ENCODE measurements around the gene IRF1. TPM values are rescaled to one million over a fixed set of nuclear protein-coding genes. Genes with fewer than 3 reads are reported as not detected.

IRF1 gene
- polyA plus RNA-seq, 1 donor: 100 TPM

DNA sequence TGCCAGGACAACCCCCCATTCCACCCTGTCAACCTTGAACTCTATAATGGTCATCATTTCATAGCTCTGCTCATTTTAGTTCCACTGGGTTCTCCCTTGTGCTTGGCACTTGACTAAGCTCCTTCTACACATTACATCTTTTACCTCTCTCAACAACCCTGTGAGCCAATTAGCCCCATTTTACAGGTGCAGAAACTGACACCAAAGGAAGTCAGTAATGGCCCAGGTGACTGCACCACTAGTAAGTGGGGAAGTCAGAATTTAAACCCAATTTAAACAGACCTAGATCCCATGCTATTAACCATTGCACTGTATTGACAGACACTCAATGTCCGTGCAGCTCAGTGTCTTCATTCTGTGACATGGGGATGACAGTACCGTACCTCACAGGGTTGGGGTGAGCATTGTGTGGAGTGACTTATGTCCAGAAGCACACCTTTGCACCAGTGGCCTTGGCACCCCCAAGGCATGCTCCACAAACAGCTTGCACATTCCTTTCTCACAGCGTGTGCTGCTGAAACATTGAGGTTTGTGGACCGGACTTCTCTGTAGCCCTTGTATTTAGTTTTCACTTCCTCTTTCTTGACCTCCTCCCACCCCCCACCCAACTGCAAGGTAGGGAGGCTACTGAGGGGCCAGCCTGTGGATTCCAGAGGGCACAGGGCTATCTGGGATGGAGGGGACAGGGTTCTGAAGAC is 23.1 kb downstream of the IRF1 start:
- H3K9me3 ChIP-seq (ENCODE audit: control insufficient read depth, low read depth, low read length): no peaks in the 10 kb centered on the region
- WGBS (ENCODE audit: insufficient coverage, low lambda C conversion rate): no CpG with 5 or more reads among the region's 4 CpGs
- peak overlapping the region; percentile 33 for H3K27ac ChIP-seq (ENCODE audit: low read length)
- no peak overlapping the region for H3K4me3 ChIP-seq (ENCODE audit: low read length)
- H3K27me3 ChIP-seq (ENCODE audit: control insufficient read depth, insufficient read depth, low read length): no peaks in the 10 kb centered on the region
- peak; percentile 69 to 70 for DNase-seq
- peaks cover 89% of the 10 kb centered on the region for H3K4me1 ChIP-seq (ENCODE audit: control insufficient read depth, insufficient read depth, low read length)
- H3K36me3 ChIP-seq (ENCODE audit: control insufficient read depth, insufficient read depth, low read length): no peaks in the 10 kb centered on the region

DNA sequence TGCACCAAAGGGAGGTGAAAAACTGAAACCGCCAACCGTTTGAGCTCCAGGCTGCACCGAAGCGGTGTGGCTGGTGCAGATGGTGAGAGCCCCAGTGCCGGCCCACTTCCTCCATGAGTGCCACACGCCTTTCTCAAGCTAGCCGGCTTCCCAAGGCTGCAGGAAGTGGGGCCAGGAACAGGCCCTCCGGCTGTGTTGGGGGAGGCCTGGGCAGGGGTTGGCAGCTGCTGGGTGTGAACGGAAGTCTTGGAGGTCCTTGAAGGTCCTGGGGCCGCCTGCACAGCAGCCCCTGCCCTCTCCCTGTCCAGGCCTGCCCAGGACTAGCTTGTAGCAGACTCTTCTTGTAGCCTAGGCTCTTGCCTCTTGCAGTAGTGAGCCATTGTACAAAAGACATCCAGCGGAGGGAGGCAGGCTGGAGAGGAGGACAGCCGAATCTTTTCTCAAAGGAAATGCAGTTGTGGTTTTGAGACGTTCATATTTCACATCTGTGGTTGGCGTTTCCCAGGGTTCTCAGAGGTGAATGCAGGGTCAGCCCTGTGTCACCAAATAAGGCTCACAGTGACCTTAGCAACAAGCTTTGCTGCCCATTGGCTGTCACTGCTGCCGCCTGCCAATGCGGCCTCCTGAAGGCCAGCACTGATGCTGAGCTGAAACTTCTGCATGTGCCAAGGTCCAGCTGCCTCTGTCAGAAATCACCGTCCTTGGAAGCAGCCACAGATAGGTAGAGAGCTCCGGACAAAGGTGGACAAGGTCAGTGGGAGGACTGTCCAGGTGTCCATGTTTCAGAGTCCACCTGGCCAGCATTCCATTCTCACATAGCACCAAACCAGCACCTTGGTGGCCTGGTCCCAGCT is 23.9 kb downstream of the IRF1 start:
- Histone ChIP-seq H3K4me1 (ENCODE audit: control insufficient read depth, insufficient read depth, low read length) (peaks cover 90% of the 10 kb centered on the region), H3K27ac (ENCODE audit: low read length) (peak overlapping the region; percentile 33), H3K27me3 (ENCODE audit: control insufficient read depth, insufficient read depth, low read length) (no peaks in the 10 kb centered on the region), H3K36me3 (ENCODE audit: control insufficient read depth, insufficient read depth, low read length) (no peaks in the 10 kb centered on the region), H3K9me3 (ENCODE audit: control insufficient read depth, low read depth, low read length) (no peaks in the 10 kb centered on the region), H3K4me3 (ENCODE audit: low read length) (no peak overlapping the region)
- WGBS (ENCODE audit: insufficient coverage, low lambda C conversion rate): no CpG with 5 or more reads among the region's 18 CpGs
- DNase-seq: peak in 1 of 2 donors; percentile 46

DNA sequence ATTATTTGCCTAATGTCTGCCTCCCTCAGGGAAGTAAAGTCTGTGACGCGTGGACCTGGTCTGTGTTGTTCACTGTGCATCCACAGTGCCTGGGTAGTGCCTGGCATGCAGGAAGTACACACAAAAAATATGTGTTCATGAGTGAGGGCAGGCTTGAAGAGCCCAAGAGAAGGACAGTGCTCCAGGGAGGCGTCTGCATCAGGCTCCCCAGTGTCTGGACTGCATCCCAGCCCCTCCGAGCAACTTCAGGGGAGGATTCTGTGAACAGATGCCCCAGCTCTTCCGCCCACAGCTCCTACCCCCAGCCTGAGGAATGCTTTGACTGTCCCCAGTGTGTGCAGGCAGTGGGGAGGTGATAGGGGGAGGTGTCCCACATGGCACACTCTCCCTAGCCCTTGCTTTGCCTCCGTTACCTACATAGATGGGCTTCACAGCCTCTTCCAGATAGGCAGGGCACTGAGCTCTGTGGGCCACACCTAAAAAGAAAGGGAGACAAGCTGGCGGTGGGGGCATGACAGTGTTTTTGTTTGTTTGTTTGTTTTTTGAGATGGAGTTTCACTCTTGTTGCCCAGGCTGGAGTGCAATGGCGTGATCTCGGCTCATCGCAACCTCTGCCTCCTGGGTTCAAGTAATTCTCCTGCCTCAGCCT is 25.4 kb downstream of the IRF1 start:
- no peak overlapping the region for H3K4me3 ChIP-seq (ENCODE audit: low read length)
- no peaks in the 10 kb centered on the region for H3K27me3 ChIP-seq (ENCODE audit: control insufficient read depth, insufficient read depth, low read length)
- no peak for DNase-seq
- 100% methylated on average over 1 of the region's 10 CpGs for WGBS (ENCODE audit: insufficient coverage, low lambda C conversion rate)
- H3K9me3 ChIP-seq (ENCODE audit: control insufficient read depth, low read depth, low read length): no peaks in the 10 kb centered on the region
- no peaks in the 10 kb centered on the region for H3K36me3 ChIP-seq (ENCODE audit: control insufficient read depth, insufficient read depth, low read length)
- H3K27ac ChIP-seq (ENCODE audit: low read length): peak overlapping the region; percentile 89
- H3K4me1 ChIP-seq (ENCODE audit: control insufficient read depth, insufficient read depth, low read length): peaks cover 89% of the 10 kb centered on the region

DNA sequence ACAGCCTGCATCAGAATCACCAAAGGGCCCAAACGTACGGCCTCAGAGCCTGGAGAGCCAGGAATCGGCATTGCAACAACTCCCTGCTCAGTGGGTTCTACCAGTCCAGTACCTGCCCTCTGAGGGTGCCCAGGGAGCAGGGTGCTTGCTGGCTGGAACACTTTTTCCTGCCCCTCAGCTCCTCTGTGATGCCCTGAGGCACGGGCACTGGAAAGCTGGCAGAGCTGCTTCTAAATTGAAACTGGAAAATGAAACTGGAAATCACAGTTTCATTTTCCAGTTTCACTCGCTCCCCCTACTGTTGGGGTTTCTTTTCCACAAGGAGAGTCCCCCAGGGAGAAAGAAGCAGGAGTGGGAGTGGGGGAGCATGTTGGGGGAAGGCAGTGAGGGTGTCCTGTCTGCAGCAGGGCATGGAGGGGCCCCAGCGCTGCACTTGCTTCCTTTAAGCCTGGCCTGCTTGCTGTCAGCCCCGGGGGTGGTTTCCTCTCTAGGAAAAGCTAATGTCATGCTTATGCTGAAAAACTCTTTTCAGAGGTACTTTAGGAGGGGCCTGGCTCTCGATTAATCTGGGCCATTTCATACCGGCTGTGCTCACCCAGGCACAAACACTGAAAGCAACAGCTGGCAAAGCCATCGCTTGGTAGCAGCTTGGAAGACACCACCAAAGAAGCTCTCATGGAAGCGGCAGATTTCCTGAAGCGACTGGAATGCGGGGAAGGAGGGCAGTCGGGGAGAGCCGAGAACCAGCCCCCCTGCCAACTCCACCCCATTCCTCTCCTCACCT is 26.2 kb downstream of the IRF1 start:
- no CpG with 5 or more reads among the region's 15 CpGs for WGBS (ENCODE audit: insufficient coverage, low lambda C conversion rate)
- no peaks in the 10 kb centered on the region for H3K9me3 ChIP-seq (ENCODE audit: control insufficient read depth, low read depth, low read length)
- no peaks in the 10 kb centered on the region for H3K36me3 ChIP-seq (ENCODE audit: control insufficient read depth, insufficient read depth, low read length)
- peak overlapping the region; percentile 89 for H3K27ac ChIP-seq (ENCODE audit: low read length)
- peak in 1 of 2 donors; percentile 71 for DNase-seq
- no peaks in the 10 kb centered on the region for H3K27me3 ChIP-seq (ENCODE audit: control insufficient read depth, insufficient read depth, low read length)
- H3K4me3 ChIP-seq (ENCODE audit: low read length): no peak overlapping the region
- peaks cover 89% of the 10 kb centered on the region for H3K4me1 ChIP-seq (ENCODE audit: control insufficient read depth, insufficient read depth, low read length)

- Histone ChIP-seq H3K27me3 (ENCODE audit: control insufficient read depth, insufficient read depth, low read length) (no peaks in the 10 kb centered on the region), H3K4me1 (ENCODE audit: control insufficient read depth, insufficient read depth, low read length) (peaks cover 89% of the 10 kb centered on the region), H3K9me3 (ENCODE audit: control insufficient read depth, low read depth, low read length) (no peaks in the 10 kb centered on the region), H3K27ac (ENCODE audit: low read length) (peak overlapping the region; percentile 89), H3K36me3 (ENCODE audit: control insufficient read depth, insufficient read depth, low read length) (no peaks in the 10 kb centered on the region), H3K4me3 (ENCODE audit: low read length) (no peak overlapping the region)
- WGBS (ENCODE audit: insufficient coverage, low lambda C conversion rate): no CpG with 5 or more reads among the region's 5 CpGs
- peak in 1 of 2 donors; percentile 61 for DNase-seq
Measured at GRCh38 chr5:132463811-132464155, 26.8 kb downstream of the IRF1 start.

DNA sequence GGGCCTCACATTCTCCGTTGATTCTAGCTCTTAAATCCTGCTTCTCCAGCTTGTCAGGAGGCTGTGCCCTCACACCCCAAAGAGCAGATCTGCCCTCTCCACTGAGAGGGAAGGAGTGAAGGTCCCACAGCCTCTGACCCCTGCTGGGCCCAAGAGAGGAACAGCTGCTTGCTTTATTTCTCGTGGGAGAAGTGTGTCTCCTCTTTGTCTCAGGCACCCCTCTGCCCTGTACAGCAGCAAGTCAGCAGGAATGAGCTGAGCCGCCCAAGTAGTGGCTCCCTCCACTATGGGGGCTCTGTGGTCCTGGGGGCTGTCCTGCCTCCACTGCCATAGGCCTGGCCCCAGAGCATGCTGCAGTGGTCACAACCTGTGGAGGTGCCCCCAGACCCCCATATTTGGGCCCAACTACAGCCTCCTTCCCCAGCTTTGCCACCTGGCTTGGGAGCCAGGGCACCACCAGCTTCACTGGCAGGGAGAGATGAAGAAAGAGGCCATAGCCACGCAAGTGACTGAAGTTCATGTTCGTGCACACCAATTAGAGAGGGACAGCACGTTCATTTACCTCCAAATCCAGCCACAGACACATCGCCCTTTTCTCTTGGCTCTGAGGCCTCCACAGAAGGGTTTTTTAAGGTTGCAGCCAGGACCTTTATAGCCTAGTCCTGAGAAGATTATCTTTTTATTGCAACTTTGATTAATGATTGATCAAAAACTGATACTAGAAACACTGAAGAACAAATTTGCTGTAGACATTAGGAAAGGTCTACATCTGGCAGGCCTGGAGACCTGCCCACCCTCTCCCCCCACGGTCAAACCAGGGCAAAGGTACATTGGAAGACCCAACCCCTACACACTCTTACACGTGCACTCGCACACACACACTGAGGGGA is 27.5 kb downstream of the IRF1 start:
- Histone ChIP-seq H3K36me3 (ENCODE audit: control insufficient read depth, insufficient read depth, low read length) (no peaks in the 10 kb centered on the region), H3K27me3 (ENCODE audit: control insufficient read depth, insufficient read depth, low read length) (no peaks in the 10 kb centered on the region), H3K27ac (ENCODE audit: low read length) (peak overlapping the region; percentile 89), H3K9me3 (ENCODE audit: control insufficient read depth, low read depth, low read length) (no peaks in the 10 kb centered on the region), H3K4me1 (ENCODE audit: control insufficient read depth, insufficient read depth, low read length) (peaks cover 88% of the 10 kb centered on the region), H3K4me3 (ENCODE audit: low read length) (no peak overlapping the region)
- WGBS (ENCODE audit: insufficient coverage, low lambda C conversion rate): no CpG with 5 or more reads among the region's 10 CpGs
- peak in 1 of 2 donors; percentile 83 for DNase-seq

GRCh38 chr5:132462333-132462732 is 28.2 kb downstream of the IRF1 start:
- Histone ChIP-seq H3K4me1 (ENCODE audit: control insufficient read depth, insufficient read depth, low read length) (peaks cover 88% of the 10 kb centered on the region), H3K36me3 (ENCODE audit: control insufficient read depth, insufficient read depth, low read length) (no peaks in the 10 kb centered on the region), H3K27ac (ENCODE audit: low read length) (peak overlapping the region; percentile 89), H3K27me3 (ENCODE audit: control insufficient read depth, insufficient read depth, low read length) (no peaks in the 10 kb centered on the region), H3K9me3 (ENCODE audit: control insufficient read depth, low read depth, low read length) (no peaks in the 10 kb centered on the region), H3K4me3 (ENCODE audit: low read length) (no peak overlapping the region)
- 92% methylated on average over 2 of the region's 6 CpGs for WGBS (ENCODE audit: insufficient coverage, low lambda C conversion rate)
- DNase-seq: peak in 1 of 2 donors; percentile 53

GRCh38 chr5:132461569-132462070 is 29.0 kb downstream of the IRF1 start:
- H3K27ac ChIP-seq (ENCODE audit: low read length): peak overlapping the region; percentile 62
- no peaks in the 10 kb centered on the region for H3K36me3 ChIP-seq (ENCODE audit: control insufficient read depth, insufficient read depth, low read length)
- peaks cover 88% of the 10 kb centered on the region for H3K4me1 ChIP-seq (ENCODE audit: control insufficient read depth, insufficient read depth, low read length)
- no peak overlapping the region for H3K4me3 ChIP-seq (ENCODE audit: low read length)
- no peaks in the 10 kb centered on the region for H3K9me3 ChIP-seq (ENCODE audit: control insufficient read depth, low read depth, low read length)
- no CpG with 5 or more reads among the region's 2 CpGs for WGBS (ENCODE audit: insufficient coverage, low lambda C conversion rate)
- H3K27me3 ChIP-seq (ENCODE audit: control insufficient read depth, insufficient read depth, low read length): no peaks in the 10 kb centered on the region
- DNase-seq: no peak

GRCh38 chr5:132460846-132461568 is 29.6 kb downstream of the IRF1 start:
- Histone ChIP-seq H3K36me3 (ENCODE audit: control insufficient read depth, insufficient read depth, low read length) (no peaks in the 10 kb centered on the region), H3K27me3 (ENCODE audit: control insufficient read depth, insufficient read depth, low read length) (no peaks in the 10 kb centered on the region), H3K9me3 (ENCODE audit: control insufficient read depth, low read depth, low read length) (no peaks in the 10 kb centered on the region), H3K4me1 (ENCODE audit: control insufficient read depth, insufficient read depth, low read length) (peaks cover 88% of the 10 kb centered on the region), H3K27ac (ENCODE audit: low read length) (peak overlapping the region; percentile 62), H3K4me3 (ENCODE audit: low read length) (no peak overlapping the region)
- WGBS (ENCODE audit: insufficient coverage, low lambda C conversion rate): 15% methylated on average over 2 of the region's 5 CpGs
- peak in 1 of 2 donors; percentile 70 for DNase-seq
